ENCODE measurements around the gene SEC11C. TPM values are rescaled to one million over a fixed set of nuclear protein-coding genes. Genes with fewer than 3 reads are reported as not detected.

SEC11C gene
- total RNA-seq, 1 experiment from 2014 or later, result 15.8 TPM

DNA sequence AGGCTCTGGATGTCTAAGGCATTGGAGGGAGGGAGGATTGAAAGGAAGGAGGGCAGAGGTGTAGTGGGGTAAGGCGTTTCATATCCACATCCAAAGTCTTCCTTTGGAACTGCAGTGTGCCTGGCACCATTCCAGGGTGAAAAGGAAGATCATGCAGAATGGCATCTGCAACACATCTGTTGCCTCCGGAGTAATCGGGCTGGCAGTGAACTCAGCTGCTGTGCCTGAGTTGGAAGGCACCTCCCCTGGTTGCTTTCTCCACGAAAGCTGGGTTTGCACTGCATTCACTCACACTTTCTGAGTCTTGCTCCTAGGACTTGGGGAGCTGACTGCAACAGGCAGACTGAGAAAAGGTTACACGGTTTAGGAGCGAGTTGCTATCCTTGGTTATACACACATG is 30.3 kb upstream of the SEC11C start:
- H3F3A ChIP-seq (ENCODE audit: insufficient read depth, low read depth), result no peaks in the 10 kb centered on the region
- H3K9me2 ChIP-seq (ENCODE audit: insufficient read depth), result no peaks in the 10 kb centered on the region; the same call in 1 of the 2 replicates
- H3K36me3 ChIP-seq (ENCODE audit: low read depth), result no peaks in the 10 kb centered on the region
- no peak overlapping the region for H3K4me2 ChIP-seq
- no peak overlapping the region for H3K4me3 ChIP-seq
- no peak for TF ChIP-seq EZH2 (IDR thresholded peaks at IDR 0.05; ENCODE audit: low read depth)
- TF ChIP-seq, protein P1, sequence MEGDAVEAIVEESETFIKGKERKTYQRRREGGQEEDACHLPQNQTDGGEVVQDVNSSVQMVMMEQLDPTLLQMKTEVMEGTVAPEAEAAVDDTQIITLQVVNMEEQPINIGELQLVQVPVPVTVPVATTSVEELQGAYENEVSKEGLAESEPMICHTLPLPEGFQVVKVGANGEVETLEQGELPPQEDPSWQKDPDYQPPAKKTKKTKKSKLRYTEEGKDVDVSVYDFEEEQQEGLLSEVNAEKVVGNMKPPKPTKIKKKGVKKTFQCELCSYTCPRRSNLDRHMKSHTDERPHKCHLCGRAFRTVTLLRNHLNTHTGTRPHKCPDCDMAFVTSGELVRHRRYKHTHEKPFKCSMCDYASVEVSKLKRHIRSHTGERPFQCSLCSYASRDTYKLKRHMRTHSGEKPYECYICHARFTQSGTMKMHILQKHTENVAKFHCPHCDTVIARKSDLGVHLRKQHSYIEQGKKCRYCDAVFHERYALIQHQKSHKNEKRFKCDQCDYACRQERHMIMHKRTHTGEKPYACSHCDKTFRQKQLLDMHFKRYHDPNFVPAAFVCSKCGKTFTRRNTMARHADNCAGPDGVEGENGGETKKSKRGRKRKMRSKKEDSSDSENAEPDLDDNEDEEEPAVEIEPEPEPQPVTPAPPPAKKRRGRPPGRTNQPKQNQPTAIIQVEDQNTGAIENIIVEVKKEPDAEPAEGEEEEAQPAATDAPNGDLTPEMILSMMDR (conservative IDR thresholded peaks at IDR 0.05), result no peak
- no peaks in the 10 kb centered on the region for H4K20me1 ChIP-seq (ENCODE audit: insufficient read depth)
- no peak for DNase-seq
- POLR2A ChIA-PET (ENCODE audit: unreplicated experiment), result no interaction called here
- H3K27ac ChIP-seq, result no peak overlapping the region
- H3K27me3 ChIP-seq (ENCODE audit: insufficient read depth, low read depth), result peaks cover 92% of the 10 kb centered on the region
- CTCF ChIA-PET, result no interaction called here
- intact Hi-C loops (cut with micrococcal nuclease; ENCODE audit: unreplicated experiment), result no loop called here
- no peaks in the 10 kb centered on the region for H3K4me1 ChIP-seq (replicated peaks; ENCODE audit: insufficient read depth)
- H3K79me2 ChIP-seq (ENCODE audit: low read depth), result no peaks in the 10 kb centered on the region
- H3K9me3 ChIP-seq (ENCODE audit: insufficient read depth, low read depth), result no peaks in the 10 kb centered on the region
- H2AFZ ChIP-seq, result no peak overlapping the region
- no TSS peak for BruUV-seq (replicated peaks)

DNA sequence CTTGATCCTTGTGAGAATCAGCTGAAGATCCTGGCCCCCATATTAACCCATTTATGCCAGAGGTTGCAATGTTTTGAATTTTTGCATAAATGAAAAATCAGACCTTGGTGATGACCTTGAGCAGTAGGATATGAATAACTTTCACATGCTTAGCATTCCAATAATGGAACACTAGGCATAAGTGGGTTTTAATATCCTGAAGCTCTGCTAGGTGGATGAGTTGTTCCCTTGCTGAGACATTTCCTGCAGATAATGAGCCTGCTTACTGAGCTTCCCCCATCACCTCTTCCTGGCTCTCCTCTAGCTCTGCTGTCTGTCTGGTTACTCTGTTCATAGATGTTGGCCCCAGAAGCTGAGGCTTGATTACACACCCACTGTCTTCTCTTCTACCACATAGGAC is 25.5 kb upstream of the SEC11C start:
- H3K36me3 ChIP-seq (ENCODE audit: low read depth), result no peaks in the 10 kb centered on the region
- no peak overlapping the region for H3K27ac ChIP-seq
- TF ChIP-seq EZH2 (IDR thresholded peaks at IDR 0.05; ENCODE audit: low read depth), result no peak
- TF ChIP-seq, protein P1 (conservative IDR thresholded peaks at IDR 0.05), result no peak
- DNase-seq, result peak in 1 of 2 experiments; percentile 8
- H3K4me3 ChIP-seq, result no peak overlapping the region
- H4K20me1 ChIP-seq (ENCODE audit: insufficient read depth), result no peaks in the 10 kb centered on the region
- H2AFZ ChIP-seq, result no peak overlapping the region
- H3K4me1 ChIP-seq (replicated peaks; ENCODE audit: insufficient read depth), result no peaks in the 10 kb centered on the region
- no peak overlapping the region for H3K4me2 ChIP-seq
- no peaks in the 10 kb centered on the region for H3K79me2 ChIP-seq (ENCODE audit: low read depth)
- CTCF ChIA-PET, result no interaction called here
- peaks cover 72% of the 10 kb centered on the region for H3K27me3 ChIP-seq (ENCODE audit: insufficient read depth, low read depth)
- no peaks in the 10 kb centered on the region for H3K9me3 ChIP-seq (ENCODE audit: insufficient read depth, low read depth)
- intact Hi-C loops (cut with micrococcal nuclease; ENCODE audit: unreplicated experiment), result no loop called here
- H3F3A ChIP-seq (ENCODE audit: insufficient read depth, low read depth), result no peaks in the 10 kb centered on the region
- POLR2A ChIA-PET (ENCODE audit: unreplicated experiment), result no interaction called here
- BruUV-seq (replicated peaks), result no TSS peak
- H3K9me2 ChIP-seq (ENCODE audit: insufficient read depth), result no peaks in the 10 kb centered on the region

DNA sequence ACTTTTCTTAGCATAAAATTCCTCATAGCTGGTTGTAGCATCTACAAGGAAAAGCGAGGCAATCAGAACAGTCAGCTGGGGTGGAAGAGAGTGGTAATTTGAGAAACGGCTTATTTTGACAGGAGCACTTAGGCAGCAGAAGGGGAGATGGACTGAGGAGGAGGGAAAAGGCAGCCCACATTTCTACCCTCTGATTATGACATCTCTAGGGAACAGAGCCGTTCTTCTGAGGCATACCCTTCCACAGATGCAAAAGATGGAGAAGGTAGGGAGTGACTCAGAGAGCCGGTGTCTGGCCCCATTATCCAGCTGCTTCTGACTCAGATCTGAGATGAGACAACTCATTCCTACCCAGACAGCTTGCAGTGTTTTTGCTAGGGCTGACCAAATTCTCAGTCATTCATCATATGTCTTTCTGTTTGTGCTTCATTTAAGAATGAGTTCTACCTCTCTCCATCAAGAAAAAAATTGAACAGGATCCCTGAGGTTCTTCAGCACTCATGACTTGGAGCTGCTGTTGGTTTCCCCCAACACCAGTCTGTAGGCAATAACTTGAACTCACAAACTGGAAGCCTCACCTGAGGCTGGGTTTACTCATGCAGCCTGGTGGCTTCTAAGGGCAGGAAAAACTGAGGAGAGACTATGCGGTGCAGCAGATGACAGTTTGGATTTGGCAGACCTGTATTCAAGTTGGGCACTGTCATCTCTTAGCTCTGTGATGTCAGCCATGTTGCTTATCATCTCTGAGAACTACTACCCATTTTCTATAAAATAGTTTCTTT is 15.9 kb upstream of the SEC11C start:
- peaks cover 47% of the 10 kb centered on the region for H3K27me3 ChIP-seq (ENCODE audit: insufficient read depth, low read depth)
- H2AFZ ChIP-seq, result no peak overlapping the region
- H3K9me3 ChIP-seq (ENCODE audit: insufficient read depth, low read depth), result no peaks in the 10 kb centered on the region
- H3K4me3 ChIP-seq, result no peak overlapping the region
- no peak overlapping the region for H3K4me2 ChIP-seq
- no peak overlapping the region for H3K27ac ChIP-seq
- H3K9me2 ChIP-seq (ENCODE audit: insufficient read depth), result no peaks in the 10 kb centered on the region
- CTCF ChIA-PET, result no interaction called here
- no peaks in the 10 kb centered on the region for H3K79me2 ChIP-seq (ENCODE audit: low read depth)
- no peaks in the 10 kb centered on the region for H3K4me1 ChIP-seq (replicated peaks; ENCODE audit: insufficient read depth)
- no peak for TF ChIP-seq EZH2 (IDR thresholded peaks at IDR 0.05; ENCODE audit: low read depth)
- TF ChIP-seq, protein P1 (conservative IDR thresholded peaks at IDR 0.05), result no peak
- BruUV-seq (replicated peaks), result no TSS peak
- POLR2A ChIA-PET (ENCODE audit: unreplicated experiment), result no interaction called here
- H3K36me3 ChIP-seq (ENCODE audit: low read depth), result no peaks in the 10 kb centered on the region
- intact Hi-C loops (cut with micrococcal nuclease; ENCODE audit: unreplicated experiment), result no loop called here
- peak in 1 of 2 experiments; percentile 34 for DNase-seq
- no peaks in the 10 kb centered on the region for H4K20me1 ChIP-seq (ENCODE audit: insufficient read depth)
- no peaks in the 10 kb centered on the region for H3F3A ChIP-seq (ENCODE audit: insufficient read depth, low read depth)

Measured in PC-9 (cell line).